HS-27A (cell line): Measurements from ENCODE around the gene ITIH6.

Experiments used
- DNase-seq: peaks from one replicate; pipeline ENCODE4 v3.0.0-alpha.2; 2012; ENCODE audit warnings: low read depth, missing footprints

Gene ITIH6

GRCh38 chrX:54710920-54711319 lies 87.1 kb downstream of the ITIH6 start:
- DNase-seq = no peak

DNA sequence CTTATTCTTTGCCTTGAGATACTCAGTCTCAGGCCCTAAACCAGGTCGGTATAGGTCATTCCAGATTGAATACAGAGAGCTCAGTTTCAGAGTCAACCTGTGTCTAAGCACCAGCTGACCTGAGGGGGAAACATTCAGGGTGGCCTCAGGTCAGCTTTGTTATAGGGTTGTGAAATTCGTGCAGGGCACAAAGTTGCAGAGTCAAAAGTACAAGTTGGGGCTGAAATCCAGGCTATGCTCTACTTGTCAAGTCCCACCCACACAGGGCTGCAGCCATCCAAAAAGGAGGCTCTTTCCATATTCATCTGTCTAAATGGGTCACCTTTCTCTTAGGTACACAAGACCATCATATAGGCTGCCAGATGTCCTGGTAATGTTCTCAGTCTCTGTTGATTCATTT lies 89.7 kb downstream of the ITIH6 start:
- no peak for DNase-seq
